Esophagus muscularis mucosa (tissue), 4 donors: ENCODE measurements around the gene ZSCAN2.

Experiments
- EP300 ChIP-seq: sonication (generic); formaldehyde crosslinking; IDR thresholded peaks from one replicate; pipeline ENCODE4 v1.6.1; 2017; ENCODE audit warnings: antibody characterized with exemption
- POLR2A ChIP-seq: fragments of 450-650 bp; IDR thresholded peaks from one replicate; pipeline ENCODE4 v1.6.1; 2017; ENCODE audit warnings: antibody characterized with exemption, moderate library complexity, mild to moderate bottlenecking, low read depth
- TF ChIP-seq, protein P1 (sequence below), 3 experiments: fragments of 200-600 bp in 2 of 3; fragments of 450-650 bp in 1 of 3; sonication (generic) in 2 of 3; IDR thresholded peaks; one replicate each; pipeline ENCODE4 v1.5.1; 2017 to 2019; ENCODE audit warnings: antibody characterized with exemption in 3 of 3, mild to moderate bottlenecking in 2 of 3, moderate library complexity in 1 of 3

DNA sequence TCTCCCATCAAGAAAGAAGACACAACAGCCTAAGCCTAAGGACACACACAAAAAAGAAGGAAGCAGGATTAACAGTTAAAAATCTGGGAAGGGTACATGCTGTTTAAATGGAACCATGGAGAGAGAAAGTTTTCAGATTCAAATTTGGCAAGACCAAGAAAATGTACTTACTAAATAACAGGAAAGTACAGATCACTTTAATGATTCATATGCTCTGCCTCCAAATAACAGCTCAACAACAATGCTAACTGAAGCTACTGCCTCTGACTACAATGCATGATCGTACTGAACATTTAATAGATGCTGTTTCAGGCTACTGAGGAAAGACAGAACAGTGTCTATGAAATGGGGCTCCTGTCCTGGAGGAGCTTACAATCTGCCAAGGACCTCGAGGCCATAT is 65.6 kb downstream of the ZSCAN2 start:
- TF ChIP-seq POLR2A (no peak), EP300 (no peak)
- TF ChIP-seq, protein P1, sequence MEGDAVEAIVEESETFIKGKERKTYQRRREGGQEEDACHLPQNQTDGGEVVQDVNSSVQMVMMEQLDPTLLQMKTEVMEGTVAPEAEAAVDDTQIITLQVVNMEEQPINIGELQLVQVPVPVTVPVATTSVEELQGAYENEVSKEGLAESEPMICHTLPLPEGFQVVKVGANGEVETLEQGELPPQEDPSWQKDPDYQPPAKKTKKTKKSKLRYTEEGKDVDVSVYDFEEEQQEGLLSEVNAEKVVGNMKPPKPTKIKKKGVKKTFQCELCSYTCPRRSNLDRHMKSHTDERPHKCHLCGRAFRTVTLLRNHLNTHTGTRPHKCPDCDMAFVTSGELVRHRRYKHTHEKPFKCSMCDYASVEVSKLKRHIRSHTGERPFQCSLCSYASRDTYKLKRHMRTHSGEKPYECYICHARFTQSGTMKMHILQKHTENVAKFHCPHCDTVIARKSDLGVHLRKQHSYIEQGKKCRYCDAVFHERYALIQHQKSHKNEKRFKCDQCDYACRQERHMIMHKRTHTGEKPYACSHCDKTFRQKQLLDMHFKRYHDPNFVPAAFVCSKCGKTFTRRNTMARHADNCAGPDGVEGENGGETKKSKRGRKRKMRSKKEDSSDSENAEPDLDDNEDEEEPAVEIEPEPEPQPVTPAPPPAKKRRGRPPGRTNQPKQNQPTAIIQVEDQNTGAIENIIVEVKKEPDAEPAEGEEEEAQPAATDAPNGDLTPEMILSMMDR (IDR thresholded peaks at IDR 0.05) = no peak
